Measurements from ENCODE around the gene CRACR2B. TPM values are rescaled to one million over a fixed set of nuclear protein-coding genes. Genes with fewer than 3 reads are reported as not detected.

Gene CRACR2B
- total RNA-seq, 3 donors from 2014 or later (not counting 1 experiment from before 2014, with no cell fraction given): 3.4 to 10.1 (median 3.8) TPM

GRCh38 chr11:863023-863909 is 35.5 kb downstream of the CRACR2B start:
- intact Hi-C loops (cut with micrococcal nuclease): no loop called here
- H3K27ac ChIP-seq (ENCODE audit: low read length): no peak overlapping the region
- no peak for DNase-seq
- H3K36me3 ChIP-seq (ENCODE audit: control insufficient read depth, insufficient read depth, low read length): no peaks in the 10 kb centered on the region
- peaks cover 0 to 4% of the 10 kb centered on the region in 2 donors for H3K4me1 Mint-ChIP-seq
- H3K27me3 Mint-ChIP-seq (ENCODE audit: low read depth in 2 of 2): no peaks in the 10 kb centered on the region
- H3K27me3 ChIP-seq (ENCODE audit: control insufficient read depth, insufficient read depth, low read length): no peaks in the 10 kb centered on the region
- H3K9me3 Mint-ChIP-seq: no peaks in the 10 kb centered on the region
- no peak for ATAC-seq
- H3K27ac Mint-ChIP-seq: no peak overlapping the region
- H3K4me3 ChIP-seq (ENCODE audit: low read length): no peak overlapping the region
- WGBS (ENCODE audit: insufficient coverage): 91% methylated on average over 24 of the region's 24 CpGs
- H3K4me3 Mint-ChIP-seq: no peak overlapping the region
- no peak for TF ChIP-seq CTCF (IDR thresholded peaks at IDR 0.05)
- no peaks in the 10 kb centered on the region for H3K4me1 ChIP-seq (ENCODE audit: control insufficient read depth, insufficient read depth, low read length)
- H3K36me3 Mint-ChIP-seq: no peaks in the 10 kb centered on the region
- H3K9me3 ChIP-seq (ENCODE audit: control insufficient read depth, insufficient read depth, low read length): no peaks in the 10 kb centered on the region

- H3K27ac Mint-ChIP-seq: no peak overlapping the region
- H3K9me3 Mint-ChIP-seq: no peaks in the 10 kb centered on the region
- Histone ChIP-seq H3K4me3 (ENCODE audit: low read length) (no peak overlapping the region), H3K36me3 (ENCODE audit: control insufficient read depth, insufficient read depth, low read length) (no peaks in the 10 kb centered on the region), H3K27ac (ENCODE audit: low read length) (no peak overlapping the region), H3K9me3 (ENCODE audit: control insufficient read depth, insufficient read depth, low read length) (no peaks in the 10 kb centered on the region), H3K27me3 (ENCODE audit: control insufficient read depth, insufficient read depth, low read length) (no peaks in the 10 kb centered on the region), H3K4me1 (ENCODE audit: control insufficient read depth, insufficient read depth, low read length) (no peaks in the 10 kb centered on the region)
- 95% methylated on average over 31 of the region's 31 CpGs for WGBS (ENCODE audit: insufficient coverage)
- peaks cover 0 to 4% of the 10 kb centered on the region in 2 donors for H3K4me1 Mint-ChIP-seq
- no peaks in the 10 kb centered on the region for H3K27me3 Mint-ChIP-seq (ENCODE audit: low read depth in 2 of 2)
- TF ChIP-seq CTCF (IDR thresholded peaks at IDR 0.05): no peak
- DNase-seq (no peak), ATAC-seq (no peak)
- intact Hi-C loops (cut with micrococcal nuclease): no loop called here
- H3K4me3 Mint-ChIP-seq: no peak overlapping the region
- no peaks in the 10 kb centered on the region for H3K36me3 Mint-ChIP-seq
Measured at GRCh38 chr11:863910-864827, 36.5 kb downstream of the CRACR2B start.

- Mint-ChIP-seq H3K4me1 (no peaks in the 10 kb centered on the region), H3K36me3 (no peaks in the 10 kb centered on the region), H3K27me3 (ENCODE audit: low read depth in 2 of 2) (no peaks in the 10 kb centered on the region), H3K4me3 (no peak overlapping the region), H3K27ac (no peak overlapping the region), H3K9me3 (no peaks in the 10 kb centered on the region)
- Histone ChIP-seq H3K27ac (ENCODE audit: low read length) (no peak overlapping the region), H3K9me3 (ENCODE audit: control insufficient read depth, insufficient read depth, low read length) (no peaks in the 10 kb centered on the region), H3K4me3 (ENCODE audit: low read length) (no peak overlapping the region), H3K4me1 (ENCODE audit: control insufficient read depth, insufficient read depth, low read length) (no peaks in the 10 kb centered on the region), H3K27me3 (ENCODE audit: control insufficient read depth, insufficient read depth, low read length) (no peaks in the 10 kb centered on the region), H3K36me3 (ENCODE audit: control insufficient read depth, insufficient read depth, low read length) (no peaks in the 10 kb centered on the region)
- no peak for TF ChIP-seq CTCF (IDR thresholded peaks at IDR 0.05)
- 88% methylated on average over 10 of the region's 11 CpGs for WGBS (ENCODE audit: insufficient coverage)
- intact Hi-C loops (cut with micrococcal nuclease): no loop called here
- ATAC-seq (no peak), DNase-seq (no peak)
Measured at GRCh38 chr11:864898-865297, 37.2 kb downstream of the CRACR2B start.
